GM18519 (cell line): Measurements from ENCODE around the gene AVPI1.
A peak's percentile ranks its signal among the peaks of the same experiment; 100 is the strongest.

Experiments used
- ATAC-seq: cut with Tn5 transposase; IDR thresholded peaks from one replicate; pipeline ENCODE4 v1.9.1; 2021; ENCODE audit warnings: mild to moderate bottlenecking, moderate library complexity; ENCODE audit not compliant: unreplicated experiment, low FRiP score

Gene AVPI1, protein sequence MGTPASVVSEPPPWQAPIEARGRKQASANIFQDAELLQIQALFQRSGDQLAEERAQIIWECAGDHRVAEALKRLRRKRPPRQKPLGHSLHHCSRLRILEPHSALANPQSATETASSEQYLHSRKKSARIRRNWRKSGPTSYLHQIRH

DNA sequence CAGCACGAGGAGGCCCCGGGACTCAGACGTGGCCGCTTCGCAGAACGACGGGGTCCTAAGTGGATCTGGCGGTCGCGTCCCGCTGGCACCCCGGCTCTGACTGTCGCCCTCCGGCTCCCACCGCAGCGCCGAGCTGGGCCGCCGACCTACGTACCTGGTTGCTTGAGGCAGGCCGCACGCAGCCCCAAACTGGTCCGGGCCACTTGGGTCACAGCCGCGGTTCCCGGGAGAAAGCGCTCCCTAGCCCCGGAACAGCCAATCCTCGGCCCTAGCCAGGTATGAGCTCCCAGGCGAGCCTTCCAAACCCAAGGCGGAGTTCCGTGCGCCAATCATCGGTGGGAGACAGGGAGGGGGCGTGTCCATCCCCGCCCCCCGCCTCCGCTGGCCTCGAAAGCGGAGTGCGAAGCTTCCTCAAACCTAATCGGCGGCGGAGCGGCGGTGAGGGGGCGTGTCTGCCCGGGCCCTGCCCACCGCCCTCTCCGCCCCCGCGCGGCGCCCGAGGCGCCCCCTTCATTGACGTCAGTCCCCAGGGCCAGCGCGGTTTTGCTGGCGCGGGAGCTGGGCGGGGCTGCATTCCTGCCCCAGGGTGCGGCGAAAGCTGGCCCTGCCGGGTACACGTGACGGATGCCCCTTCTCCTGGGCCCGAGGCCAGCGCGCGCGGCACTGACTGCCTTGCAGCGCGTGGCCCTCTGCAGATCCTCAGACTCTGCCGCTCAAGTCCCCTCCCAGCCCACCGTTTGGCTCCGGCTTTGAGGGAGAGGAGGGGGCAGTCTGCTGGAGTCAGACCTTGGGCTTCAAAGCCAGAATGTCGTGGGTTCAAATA is at the start of gene AVPI1:
Gene AVPI1 (minus strand): TSS at position 280 of the 823 bp plus-strand sequence. CDS start 7,336 bp downstream, outside the sequence.
- ATAC-seq: peak; percentile 89

DNA sequence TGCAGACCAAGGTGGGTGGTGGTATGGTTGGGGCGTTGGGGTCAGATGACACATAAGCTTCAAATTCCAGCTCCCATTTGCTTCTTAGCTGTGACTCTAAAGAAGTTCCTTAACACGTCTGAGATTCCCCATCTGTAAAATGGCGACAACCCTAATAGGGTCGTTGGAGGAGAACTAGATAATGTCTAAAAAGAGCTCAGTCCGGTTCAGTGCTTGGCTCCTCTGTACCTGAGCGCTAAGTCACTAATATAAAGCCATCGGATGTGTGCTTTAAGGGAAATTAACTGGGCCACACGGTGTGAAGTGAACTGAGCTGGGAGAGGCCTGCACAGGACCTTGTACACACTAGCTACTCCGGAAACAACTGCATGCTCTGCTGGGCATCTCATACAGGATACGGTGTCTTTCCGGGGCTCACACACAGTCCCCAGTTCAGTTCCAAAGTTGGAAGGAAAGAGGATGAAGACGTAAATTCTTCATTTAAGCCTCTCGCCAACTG is 49.4 kb upstream of the AVPI1 start:
- ATAC-seq: peak; percentile 24

DNA sequence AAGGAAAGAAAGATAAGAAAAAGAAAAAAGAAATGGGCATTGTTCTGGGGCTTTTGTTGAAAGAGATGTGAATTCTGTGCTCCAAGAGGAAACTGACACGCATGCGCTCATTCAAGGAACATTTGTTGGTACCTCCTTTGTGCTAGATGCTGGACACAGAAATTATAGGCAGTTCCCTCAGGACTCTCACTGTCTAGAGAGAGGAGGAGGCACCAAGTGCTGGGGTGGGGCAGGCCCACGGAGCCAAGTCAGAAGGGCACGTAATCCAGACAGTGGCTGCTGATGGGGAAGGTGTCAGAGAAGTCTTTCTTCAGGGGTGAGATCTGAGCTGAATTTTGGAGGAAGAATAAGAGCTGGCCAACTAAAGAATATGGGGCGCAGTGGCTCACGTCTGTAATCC is 47.0 kb upstream of the AVPI1 start:
- ATAC-seq: no peak

DNA sequence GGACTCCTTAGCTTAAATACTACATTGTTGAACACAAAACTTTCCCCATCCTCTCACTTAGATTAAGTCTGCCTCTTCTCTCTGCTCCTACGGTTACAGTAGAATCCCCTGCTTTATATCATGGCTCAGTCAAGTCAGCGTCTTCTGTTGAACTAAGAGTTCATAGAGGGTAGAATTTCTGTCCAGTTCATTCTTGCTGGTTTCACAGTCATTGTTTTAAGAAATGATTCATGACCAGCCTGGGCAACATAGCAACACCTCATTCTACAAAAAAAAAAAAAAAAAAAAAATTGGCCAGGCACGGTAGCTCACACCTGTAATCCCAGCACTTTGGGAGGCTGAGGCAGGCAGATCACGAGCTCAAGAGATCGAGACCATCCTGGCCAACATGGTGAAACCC is 46.2 kb upstream of the AVPI1 start:
- no peak for ATAC-seq

DNA sequence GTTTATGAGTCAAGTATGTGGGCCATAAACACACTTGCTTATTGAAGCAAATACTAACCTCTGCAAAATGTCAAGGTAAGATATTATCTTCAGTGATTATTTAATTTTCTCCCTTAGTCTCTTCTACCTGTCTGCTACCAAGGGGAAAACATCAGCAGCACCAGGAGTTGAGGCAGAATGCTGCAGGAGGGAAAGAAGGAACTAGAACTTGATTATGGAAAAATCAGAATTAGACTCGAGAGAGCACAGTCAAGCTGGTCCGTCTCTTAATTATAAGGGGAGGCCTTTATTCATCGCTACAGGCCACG is 45.0 kb upstream of the AVPI1 start:
- ATAC-seq: no peak

DNA sequence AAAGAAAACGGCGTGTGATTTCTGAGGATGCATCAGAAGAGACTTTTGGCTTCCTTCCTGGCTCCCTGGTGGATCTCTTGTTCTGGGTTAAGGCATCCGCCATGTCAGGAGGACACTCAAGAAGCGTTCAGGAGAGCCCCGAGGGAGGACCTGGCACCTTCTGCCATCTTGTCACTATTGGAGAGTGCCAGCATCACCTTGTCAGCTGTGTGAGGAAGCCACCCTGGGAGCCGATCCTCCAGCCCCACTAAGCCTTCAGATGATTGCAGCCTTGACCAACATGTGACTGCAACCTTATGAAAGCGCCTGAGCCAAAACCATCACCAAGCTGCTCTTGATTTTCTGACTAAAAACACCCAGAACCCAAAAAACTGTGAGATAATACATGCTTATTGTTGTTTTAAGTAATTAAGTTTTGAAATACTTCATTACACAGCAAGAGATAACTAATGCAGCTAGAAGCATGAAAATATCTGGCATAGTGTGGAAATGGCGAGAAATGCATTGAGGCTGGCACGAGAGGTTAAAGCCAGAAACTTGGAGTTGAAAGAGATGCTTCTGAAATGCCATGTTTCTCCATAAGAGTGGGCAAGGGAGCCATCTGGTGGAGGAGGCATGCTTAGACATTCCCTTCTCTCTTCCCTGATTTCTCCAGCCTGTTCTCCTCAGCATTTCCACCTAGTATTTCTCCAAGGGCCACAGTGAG is 44.5 kb upstream of the AVPI1 start:
- no peak for ATAC-seq

DNA sequence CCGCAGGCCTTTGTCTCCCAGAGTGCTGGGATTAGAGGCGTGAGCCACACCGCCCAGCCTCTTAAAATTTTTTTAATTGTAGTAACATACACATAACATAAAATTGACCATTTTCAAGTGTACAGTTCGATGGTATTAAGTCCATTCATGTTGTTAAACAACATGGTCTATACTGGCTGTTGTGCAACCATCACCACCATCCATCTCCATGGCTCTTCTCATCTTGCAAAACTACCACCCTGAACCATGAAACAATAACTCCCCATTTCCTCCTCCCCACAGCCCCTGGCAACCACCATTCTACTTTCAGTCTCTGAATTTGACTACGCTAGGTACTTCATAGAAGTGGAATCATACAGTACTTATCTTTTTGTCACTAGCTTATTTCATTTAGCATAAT is 42.0 kb upstream of the AVPI1 start:
- ATAC-seq: no peak

DNA sequence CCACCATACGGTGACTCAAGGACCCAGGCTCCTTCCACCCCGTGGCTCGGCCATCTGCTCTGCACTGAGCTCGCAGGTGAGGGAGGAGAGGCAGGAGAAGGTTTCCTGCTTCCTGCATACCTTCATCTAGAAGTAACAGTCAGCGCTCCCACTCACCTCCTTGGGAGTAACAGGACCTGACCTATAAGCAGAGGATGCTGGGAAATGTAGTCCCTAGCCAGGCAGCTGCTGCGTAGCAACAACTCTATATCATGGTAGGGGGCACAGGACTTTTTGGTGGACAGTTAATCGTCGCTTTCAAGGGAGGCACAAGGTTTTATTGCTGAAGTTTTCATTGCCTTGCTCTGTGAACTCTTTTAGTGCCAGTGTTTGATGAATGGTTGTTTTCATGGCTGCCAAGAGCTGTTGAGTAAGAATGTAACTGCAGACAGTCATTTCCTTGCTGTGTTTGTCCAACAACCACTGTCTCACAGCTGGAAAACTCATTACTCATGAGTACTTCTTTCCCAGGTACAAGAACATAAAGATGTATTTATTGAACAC is 39.7 kb upstream of the AVPI1 start:
- ATAC-seq: no peak

DNA sequence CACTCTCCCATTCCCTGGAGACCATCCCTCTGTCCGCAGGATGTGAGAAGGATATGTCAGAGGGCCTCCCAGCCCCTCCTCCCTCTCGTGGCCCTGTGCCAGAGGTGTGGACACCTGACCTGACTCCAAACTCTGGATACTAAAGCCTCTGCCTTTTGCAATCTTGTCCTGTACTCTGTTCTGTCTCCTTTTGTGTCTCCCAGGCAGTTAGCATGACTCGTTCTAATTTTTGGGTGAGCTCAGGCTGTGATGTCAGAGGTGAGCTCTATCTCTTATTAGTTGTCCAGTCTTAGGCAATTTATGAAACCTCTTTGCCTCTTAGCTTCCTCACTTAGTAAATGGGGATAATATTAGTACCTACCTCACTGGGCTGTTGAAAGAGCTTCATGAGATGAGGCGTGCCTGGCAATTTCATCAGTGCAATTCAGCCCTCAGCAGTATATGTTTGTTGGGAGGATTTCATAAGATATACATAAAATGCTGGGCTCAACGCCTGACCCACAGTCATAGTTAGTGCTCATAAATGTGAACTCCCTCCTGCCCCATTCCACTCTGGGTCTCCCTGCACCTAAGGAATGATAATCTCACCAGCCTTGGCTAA is 37.4 kb upstream of the AVPI1 start:
- ATAC-seq: no peak

DNA sequence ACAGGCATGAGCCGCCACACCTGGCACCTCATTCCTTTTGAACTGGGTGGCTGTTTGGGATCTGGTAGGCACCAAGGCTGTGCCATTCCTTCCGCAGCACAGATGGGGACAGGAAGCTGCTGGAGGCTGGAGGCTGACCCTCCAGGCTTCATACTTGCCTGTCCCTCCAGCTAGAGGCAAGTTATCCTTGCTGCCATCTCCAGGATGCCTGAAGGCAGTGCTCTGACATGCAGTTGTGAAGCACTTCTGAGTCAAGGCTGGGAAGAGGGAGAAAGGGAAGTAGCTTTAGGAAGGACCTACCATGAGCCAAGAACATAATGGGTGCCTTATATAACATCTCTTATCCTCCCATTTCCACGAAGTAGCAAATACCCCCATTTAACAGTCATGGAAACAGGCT is 36.0 kb upstream of the AVPI1 start:
- ATAC-seq: no peak

DNA sequence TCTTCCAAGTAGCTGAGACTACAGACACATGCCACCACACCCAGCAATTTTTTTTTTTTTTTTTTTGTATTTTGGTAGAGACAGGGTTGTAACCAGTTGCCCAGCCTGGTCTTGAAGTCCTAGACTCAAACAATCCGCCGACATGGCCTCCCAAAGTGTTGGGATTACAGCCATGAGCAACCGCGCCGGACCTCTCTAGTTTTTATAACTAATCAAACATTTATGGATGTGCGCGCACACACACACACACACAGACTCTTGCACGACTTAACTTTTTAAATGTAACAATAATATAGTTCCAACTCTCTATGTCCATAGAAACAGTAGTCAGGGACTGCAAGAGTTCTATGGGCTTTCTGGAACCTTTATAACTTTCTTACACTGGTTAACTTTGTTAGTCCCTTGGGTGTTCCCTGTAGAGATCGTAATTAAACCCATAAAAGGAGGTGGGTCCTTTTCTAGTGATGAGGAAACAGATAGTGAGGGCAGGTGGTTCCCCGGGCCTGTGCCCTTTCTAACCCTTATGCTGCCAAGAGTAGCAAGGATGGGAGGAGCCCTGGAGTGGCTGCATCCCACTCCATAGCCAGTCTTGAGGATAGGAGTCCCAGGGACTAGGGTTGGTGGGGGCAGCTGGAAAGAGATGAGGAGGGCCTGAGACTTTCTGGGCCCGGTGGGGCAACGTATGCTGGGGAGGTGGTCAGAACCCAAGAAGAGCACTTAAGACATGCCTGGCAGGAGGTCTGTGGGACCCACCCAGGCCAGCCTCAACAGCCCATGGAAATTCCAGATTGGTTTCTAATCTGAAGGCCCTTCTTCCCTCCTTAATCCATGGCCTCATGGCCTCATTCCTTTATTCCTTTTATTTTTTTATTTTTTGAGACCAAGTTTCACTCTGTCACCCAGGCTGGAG is 35.1 kb upstream of the AVPI1 start:
- no peak for ATAC-seq

DNA sequence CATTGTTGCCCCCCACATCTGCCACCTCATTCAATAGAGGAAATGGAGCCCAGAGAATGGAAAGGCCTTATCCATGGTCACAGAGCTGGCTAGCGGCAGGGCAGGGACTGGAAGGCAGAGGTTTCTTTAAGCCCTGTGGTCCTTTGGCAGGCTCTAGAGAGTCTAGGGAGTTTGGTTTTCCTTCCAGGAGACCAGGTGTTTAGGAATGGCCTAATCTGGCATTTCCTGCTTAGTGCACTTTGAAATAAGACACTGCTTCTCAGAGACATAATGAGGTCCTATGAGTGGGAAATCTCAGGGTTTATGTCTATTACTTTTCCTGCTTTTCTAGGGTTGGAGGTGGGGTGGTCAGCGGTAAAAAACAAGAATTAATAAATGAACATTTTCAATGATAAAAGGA is 32.6 kb upstream of the AVPI1 start:
- no peak for ATAC-seq

DNA sequence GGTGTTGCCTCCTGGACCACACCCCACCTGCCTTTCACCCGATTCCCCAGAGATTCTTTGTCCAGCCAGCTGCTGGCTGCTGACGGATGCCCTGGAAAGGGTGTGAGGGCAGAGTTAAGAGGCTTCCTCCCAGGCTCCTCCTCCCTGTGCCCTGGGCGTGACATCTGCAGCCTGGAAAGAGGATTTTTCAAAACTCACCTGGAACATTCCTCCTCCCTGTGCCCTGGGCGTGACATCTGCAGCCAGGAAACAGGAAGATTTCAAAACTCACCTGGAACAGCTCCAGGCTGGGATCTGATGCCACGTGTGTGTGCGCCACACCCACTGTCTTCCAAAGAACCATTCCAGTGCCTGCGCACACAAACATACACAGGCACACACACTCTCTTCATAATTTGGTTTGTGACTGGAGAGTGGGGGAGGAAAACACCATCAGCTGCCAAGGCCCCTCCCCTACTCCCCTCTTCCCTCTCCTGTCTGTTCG is 31.7 kb upstream of the AVPI1 start:
- ATAC-seq: no peak

DNA sequence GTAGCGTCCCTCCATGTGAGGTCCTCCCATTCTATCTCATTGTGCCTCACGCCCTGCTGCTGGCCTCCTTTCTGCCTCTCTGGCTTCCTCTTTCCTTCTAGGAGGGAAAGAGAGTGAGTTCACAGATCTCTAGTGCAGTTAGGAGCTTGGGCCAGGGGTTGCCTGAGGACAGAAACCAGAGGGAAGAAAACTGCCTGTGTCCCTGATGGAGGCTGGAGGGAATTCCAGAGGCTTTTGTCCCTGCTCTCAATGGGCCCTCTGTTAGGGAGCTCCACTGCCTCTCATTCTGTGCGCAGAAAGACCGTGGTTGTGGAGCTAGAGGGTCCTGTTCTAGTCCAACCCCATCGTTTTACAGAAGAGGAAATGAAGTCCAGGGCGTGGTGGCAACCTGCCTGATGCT is 31.1 kb upstream of the AVPI1 start:
- no peak for ATAC-seq

DNA sequence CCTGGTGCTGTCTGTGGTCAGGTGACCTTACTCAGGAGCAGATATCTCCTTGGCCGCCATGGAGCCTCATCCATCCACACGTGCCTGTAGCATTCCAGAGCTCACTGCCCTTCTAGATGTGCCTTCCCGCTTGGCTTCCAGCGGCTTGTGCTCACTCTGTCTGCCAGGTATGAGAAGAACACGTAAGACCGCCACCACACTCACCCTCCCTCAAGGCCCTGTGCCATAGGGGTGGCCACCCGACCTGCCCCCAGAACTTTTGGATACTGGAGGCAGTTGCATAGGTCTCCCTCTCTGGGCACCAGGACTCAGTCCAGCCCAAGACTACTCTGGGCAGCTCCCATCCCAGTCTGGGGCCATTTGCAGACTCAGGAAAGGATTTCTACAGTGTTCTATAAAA is 30.6 kb upstream of the AVPI1 start:
- no peak for ATAC-seq

DNA sequence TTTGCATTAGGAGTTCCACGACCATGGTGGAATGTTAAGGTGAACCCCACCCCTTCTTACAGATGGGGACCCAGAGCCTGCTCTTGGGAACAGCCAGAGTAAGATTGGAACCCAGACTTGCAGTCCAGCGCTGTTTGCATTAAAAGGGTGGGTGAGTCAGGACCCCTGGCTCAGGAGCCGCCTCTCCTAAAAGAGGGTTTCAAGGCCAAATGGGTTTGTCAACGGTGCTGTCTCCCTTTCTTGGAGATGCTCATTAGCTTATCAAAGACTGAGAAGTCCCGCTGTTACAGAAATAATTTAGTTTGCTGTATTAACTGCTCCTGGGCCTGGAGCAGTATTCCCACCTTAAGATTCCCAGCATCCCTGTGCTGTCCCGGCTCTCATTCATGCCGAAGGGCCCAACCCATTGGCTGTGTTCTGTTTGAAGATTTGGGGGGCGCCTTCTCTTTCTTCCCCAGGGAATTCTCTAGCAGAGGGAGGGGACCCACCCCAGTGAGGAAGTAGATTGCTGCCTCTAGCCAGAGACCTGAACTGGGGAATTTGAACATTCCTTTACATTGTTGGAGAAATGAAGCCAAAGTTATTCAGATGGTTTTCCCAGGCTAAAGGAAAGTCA is 28.3 kb upstream of the AVPI1 start:
- ATAC-seq: no peak

DNA sequence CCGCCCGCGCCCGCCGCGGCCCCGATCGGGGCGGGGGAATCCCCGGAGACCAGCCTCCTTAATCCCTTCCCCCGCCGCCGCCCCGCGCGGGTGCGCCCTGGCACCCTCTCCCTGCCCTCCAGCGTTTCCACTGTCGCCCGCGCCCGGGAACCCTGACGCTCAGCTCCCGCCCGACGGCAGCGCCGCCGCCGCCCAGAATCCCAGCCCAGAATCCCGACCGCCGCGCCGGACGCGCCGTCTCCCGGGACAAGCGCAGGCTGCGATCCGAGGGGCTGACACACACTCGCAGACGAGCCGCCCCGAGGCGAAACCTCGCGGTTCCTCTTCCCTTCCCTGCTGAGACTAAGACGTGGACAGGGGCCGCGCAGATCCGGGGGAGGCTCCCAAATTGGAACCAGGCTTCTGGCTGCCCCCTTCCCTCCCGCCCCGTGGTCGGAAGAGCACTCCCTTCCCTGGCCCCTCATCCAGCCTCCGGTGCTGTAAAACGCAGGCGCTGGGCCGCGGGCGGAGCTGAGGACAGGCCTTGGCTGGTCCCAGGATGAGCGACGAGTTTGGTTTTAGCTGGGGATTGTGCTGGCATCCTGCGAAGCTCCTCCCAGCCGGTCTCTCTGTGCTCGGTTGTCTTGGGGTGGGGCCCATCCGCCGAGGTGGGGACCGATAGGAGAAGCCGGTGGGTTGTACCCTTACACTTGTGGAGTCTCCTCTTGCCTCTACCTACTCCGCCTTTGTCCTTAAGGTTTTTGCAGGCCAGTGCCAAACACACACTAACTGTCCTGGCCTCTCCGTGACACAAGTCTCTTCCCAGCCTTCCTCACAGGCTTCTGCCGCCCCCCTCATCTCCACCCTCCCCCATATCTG is 27.6 kb upstream of the AVPI1 start:
- peak; percentile 20 for ATAC-seq

DNA sequence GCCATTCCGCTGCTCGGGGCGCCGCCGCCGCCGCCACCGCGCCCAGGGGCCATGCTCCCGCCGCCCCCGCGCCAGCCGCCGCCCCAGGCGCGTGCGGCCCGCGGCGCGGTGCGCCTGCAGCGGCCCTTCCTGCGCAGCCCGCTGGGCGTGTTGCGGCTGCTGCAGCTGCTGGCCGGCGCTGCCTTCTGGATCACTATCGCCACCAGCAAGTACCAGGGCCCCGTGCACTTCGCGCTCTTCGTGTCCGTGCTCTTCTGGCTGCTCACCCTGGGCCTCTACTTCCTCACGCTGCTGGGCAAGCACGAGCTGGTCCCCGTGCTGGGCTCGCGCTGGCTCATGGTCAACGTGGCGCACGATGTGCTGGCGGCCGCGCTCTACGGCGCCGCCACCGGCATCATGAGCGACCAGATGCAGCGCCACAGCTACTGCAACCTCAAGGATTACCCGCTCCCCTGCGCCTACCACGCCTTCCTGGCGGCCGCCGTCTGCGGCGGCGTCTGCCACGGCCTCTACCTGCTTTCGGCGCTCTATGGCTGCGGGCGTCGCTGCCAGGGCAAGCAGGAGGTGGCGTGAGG is 26.9 kb upstream of the AVPI1 start:
- ATAC-seq: peak; percentile 52
